Activated CD8-positive, alpha-beta memory T cell treated with anti-CD3 and anti-CD28 coated beads, Interleukin-2, amount 50 U/mL, for 1 hour (primary cell): ENCODE data around the gene SETBP1.

Source experiments
- DNase-seq: peaks from one replicate; pipeline ENCODE4 v3.0.0-alpha.2; 2020; ENCODE audit errors: extremely low read depth

SETBP1 gene

DNA sequence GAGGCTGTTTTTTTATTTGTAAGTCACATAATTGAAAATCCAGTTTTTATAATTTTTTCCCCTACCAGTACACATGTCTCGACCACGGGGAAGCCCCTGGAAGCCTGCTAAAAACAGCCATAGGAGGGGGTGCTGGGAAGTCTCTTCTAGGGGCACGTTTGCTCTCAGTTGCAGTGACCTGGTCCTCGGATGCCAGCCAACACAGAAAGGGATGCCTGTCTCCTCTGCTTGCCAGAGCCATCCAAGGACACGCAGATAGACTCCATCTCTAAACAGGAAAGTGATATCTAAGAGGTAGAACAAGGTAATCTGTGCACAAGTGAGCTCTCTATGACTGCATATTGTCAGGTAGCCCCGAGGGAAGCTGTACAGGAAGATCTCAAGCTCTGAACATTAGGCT lies 255.8 kb downstream of the SETBP1 start:
- no peak for DNase-seq

DNA sequence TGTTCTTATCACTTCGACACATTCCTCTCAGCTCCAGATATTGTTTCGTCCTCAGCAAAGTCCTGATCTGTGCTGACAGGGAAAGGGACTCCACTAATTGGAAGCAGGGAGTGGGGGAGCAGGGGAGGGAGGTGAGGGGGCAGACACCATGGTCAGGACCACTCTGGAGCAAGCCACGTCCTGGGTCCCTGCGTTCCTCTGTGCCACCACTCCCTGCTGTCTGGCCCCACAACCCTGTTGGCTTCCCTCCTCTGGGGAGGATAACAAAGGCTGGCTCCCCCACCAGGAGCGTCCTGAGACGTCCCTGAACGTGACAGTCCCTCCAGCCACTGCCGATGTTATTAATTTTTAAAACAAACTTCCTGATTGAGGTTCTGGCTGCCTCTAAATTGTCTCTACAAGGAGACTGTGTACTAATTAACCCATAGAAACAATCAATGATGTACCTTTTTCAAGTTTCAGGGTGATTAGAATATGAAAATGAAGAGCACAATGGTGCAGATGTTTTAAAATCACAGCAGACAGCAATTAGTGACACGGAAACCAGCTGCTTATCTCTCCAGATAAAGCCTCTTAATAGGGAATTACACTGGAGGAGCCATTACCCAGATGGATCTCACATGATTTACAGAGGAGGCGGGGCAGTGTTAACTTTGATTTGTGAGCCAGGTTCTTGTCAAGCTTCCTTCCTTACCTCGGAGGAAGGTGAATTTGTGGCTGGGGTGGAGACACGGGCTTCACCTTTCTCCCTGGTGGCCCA lies 257.5 kb downstream of the SETBP1 start:
- DNase-seq: no peak

DNA sequence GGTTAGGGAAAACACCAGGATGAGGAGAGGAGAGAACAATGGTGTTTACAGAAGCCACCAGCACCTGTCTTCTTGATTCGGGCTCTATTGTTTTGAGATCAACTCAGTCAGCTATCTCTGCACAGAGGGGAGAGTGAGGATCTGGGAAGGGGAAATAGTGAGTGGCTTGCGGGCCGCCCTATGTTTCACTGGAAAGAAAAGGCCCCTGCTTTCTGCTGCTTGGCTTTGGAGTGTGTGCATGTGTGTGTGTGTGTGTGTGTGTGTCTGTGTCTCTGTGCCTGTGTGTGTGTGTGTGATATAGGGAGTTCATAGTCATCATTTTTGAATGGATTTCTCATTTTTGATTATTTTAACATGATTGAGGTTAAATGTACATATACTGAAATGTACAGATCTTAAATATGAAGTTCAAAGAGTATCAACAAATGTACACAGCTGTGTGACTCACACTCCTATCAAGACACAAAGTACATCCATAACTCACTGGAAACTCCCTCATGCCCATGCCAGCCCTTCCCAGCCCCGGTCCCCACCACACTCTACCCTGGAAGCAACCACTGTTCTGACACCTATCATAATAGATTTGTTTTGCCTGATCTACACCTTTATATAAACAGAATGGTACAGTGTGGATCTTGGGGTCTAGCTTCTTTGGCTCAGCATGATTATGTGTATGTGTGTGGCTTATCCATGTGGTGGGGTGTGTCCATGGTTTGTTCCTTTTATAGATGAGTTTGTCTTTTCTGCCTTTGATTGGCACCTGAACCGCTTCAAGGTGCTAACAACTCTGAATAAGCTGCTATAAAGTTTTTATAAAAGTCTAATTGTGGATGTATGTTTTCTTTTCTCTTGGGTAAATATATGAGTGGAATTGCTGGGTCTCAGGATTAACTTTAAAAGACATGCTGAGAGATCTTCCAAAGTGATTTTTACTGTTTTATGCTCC lies 258.3 kb downstream of the SETBP1 start:
- DNase-seq: no peak

DNA sequence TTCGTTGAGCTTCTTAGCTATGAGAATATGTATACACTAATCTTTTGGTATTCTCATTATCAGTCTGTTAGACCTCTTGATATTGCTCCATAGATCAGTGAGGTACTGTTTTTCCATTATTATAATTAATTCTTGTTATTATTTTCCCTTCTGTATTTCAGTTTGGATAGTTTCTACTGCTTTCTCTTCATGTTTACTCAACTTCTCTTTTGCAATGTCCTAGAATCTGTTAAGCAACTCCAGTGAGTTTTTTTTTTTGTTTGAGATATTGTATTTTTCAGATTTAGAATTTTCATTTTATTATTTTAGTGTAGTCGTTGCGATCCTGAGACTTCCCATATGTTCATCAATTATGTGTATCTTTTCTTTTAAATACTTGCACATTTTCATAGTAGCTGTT lies 260.8 kb downstream of the SETBP1 start:
- no peak for DNase-seq

DNA sequence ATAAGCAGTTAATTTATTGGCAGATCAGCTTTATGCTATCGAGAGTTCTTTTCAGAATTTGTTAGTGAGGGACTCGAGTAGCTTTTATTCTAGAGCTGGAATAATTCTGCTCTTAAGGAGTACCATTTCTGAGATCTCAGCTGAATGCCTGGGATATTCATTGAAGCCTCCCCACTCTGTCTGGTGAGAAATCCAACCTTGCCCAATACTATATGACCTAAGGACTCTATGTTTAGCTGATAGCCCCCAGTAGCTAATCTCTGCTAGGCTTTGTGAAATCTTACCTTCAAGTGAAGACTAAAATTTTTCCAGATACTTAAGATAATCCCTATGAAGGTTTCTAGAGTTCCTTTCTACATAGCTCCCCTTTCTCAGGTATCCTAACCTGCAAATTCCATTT lies 261.4 kb downstream of the SETBP1 start:
- DNase-seq: no peak

DNA sequence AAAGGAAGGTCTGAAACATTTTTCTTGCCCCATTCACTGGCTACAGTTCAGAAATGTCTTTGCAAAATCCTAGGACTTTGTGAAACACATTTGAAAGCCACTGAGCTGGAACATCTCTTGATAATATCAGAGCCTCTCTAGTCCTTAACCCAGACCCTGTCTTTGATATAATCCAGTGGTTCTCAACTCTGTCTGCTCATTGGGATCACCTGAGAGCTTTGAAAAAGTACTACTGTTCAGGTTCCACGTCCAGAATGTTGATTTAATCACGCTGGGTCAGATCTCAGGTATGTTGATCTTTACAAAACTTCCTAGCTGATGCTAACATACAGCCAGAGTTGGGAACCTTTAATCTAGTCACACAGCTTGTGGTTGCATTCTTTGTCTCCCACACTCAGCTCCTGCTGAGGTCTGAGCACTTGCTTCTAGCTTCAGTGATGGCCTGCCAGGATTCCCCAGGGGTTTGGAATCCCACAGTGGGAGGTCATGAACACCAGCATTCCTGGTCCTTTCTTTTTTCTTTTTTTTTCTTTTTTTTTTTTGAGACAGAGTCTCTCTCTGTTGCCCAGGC lies 262.7 kb downstream of the SETBP1 start:
- no peak for DNase-seq

DNA sequence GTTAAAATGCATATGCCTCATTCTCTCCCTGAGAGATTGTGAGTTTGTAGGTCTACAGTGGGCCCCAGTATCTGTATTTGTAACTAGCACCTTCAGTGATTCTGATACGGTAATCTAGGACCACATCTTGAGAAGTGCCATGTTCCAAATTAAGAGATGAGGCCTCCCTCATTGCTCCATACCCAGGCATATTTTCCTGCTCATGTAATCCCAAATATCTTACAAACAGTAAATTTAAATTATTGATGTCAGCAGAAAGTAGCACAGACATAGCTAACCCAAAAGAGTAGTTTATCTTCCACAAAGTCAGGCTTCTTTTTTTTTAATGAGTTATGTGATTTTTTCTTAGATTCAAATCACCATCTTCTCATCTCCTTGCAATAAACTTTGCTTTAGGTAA lies 263.8 kb downstream of the SETBP1 start:
- DNase-seq: no peak

DNA sequence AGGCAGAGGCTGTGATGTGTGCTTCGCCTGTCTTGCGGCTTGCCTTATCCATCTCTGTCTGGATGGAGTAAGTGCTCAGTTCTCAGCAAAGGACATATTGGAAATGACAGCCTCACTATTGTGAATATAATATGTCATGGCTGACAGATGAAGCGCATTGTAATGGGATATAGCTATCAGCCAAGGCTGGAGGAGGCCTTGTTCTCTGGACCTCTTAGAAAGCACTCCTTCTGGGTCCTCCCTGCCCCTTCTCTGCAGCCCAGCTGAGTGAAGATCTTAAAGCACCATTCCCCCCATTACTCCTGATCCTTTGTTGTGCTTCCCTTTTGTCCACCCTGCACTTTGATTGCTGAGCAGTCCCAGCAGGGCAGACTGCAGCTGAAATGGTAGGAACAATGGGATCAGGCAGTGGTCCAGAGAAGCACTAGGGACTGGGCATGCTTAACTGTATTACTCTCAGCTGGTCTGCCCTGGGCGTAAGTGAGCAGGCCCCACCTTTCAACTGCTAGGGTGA lies 265.3 kb downstream of the SETBP1 start:
- DNase-seq: no peak

DNA sequence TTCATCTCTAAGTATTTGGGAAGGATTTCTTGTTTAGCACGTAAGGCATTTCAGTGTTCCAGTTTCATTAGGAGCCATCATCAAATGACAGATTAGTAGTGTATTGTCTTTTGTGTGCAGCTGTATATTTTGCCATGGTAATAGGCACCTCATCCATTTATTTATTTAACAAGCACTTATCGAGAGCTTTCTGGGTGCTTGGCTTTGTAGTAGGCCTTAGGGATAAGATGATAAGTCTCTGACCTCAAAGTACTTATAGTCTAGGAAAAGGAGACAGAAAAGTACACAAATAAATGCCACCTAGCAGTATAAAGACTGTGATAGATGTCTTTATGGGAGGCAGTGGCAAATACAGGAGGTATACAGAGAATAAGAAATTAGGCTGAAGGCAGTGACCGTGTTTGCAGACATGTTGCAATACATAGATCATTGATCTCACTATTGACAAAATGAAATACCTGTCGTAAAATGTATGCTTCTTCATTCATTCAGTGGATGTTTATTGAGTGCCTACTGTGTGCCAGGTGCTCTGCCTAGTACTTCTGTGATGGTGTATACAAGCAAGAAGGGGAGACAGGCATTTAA lies 265.9 kb downstream of the SETBP1 start:
- no peak for DNase-seq

DNA sequence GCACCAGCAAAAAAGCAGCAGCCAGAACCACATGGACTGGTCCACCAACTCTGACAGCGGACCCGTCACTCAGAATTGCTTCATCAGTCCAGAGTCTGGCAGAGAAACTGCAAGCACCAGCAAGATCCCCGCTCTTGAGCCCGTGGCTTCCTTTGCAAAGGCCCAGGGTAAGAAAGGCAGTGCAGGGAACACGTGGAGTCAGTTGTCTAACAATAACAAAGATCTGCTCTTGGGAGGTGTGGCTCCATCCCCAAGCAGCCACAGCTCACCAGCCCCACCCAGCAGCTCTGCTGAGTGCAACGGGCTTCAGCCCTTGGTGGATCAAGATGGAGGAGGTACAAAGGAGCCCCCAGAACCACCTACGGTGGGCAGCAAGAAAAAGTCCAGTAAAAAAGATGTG lies 269.3 kb downstream of the SETBP1 start:
- DNase-seq: no peak

DNA sequence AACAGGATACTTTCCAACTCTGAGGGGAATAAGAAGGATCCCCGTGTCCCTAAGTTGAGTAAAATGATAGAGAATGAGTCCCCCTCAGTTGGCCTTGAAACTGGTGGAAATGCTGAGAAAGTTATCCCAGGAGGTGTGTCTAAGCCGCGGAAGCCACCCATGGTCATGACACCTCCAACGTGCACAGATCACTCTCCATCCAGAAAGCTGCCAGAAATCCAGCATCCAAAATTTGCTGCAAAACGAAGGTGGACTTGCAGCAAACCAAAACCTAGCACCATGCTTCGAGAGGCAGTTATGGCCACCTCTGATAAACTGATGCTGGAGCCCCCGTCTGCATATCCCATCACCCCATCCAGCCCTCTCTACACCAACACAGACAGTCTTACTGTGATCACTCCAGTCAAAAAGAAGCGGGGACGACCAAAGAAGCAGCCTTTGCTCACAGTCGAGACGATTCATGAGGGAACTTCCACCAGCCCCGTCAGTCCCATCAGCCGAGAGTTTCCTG lies 270.1 kb downstream of the SETBP1 start:
- no peak for DNase-seq

DNA sequence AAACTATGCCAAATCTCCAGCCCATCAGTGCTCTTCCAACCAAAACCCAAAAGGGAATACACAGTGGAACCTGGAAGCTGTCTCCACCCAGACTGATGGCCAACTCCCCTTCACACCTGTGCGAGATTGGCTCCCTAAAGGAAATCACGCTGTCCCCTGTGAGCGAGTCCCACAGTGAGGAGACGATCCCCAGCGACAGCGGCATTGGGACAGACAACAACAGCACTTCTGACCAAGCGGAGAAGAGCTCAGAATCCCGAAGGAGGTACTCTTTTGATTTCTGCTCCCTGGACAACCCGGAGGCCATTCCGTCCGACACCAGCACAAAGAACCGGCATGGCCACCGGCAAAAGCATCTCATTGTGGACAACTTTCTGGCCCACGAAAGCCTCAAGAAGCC lies 271.1 kb downstream of the SETBP1 start:
- DNase-seq: no peak

DNA sequence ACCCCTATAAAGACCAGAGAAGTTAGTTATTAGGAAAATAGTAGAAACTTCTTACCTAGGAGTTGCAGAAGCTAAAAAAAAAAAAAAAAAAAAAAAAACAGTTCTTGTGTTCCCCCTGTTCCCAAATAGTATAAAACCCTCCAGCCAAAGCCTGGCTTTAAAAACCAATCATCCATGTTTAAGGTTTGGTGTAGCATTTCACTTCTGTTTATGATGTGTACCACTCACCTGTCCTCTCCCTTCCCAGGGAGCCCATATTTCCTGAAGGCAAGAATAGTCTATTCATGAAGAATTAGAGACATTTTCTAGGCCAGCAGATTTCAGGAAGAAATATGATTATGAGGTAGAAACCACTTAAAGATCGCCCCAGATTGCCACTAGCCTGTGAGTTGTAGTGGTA lies 273.6 kb downstream of the SETBP1 start:
- DNase-seq: no peak

DNA sequence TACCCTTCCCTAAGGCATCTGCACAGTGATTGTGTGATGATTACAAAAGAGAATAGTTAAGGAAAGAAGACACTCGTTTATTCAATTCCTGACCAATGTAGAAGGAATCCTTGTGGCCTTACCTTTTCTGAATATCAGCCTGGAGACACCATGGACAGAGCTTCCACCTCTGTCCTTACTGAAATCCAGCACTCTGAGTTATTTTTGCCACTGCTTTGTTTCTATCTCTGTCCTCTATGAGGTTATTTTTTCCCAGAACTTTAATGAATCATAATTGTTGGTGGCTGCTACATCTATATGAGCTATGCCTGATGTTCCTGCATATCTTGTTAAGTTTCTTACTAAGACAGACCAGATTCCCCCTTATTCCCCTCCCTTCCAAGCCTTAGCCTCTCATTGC lies 275.1 kb downstream of the SETBP1 start:
- no peak for DNase-seq

DNA sequence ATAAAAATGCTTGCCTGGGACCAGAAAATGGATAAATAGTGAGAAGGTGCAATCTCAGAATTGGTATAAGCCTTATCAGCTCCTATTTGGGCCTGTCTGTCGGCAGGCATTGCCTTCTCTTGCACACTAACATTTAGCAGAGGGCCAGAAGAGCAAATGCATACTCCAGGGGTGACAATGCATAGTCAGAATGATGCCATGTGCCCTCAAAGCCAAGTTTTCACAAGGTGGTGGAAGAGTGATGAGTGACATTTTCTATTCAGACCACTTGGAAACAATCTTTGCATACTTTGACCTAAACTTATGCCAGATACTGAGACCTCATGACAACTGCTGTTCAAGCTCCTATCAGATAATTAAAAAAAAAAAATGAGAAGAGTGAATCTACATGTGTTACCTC lies 276.3 kb downstream of the SETBP1 start:
- no peak for DNase-seq

DNA sequence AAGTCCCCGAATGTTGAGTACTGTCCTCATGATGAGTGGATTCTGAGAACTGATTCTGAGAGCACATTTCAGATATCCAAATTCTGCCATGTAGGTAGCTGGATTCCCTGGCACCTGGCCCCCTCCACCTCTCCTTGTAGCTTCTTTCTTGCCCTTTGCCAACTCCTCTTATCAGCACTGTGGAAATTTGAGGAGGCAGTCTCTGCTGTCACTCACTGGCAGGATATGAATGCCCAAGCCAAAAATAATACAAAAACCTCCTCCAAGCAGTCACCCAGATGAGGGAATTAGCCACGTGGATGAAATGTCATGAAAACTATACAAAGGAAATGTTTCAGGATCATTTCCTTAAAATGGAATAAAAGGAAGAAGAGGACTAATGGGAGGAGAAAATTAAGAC lies 276.8 kb downstream of the SETBP1 start:
- DNase-seq: no peak

DNA sequence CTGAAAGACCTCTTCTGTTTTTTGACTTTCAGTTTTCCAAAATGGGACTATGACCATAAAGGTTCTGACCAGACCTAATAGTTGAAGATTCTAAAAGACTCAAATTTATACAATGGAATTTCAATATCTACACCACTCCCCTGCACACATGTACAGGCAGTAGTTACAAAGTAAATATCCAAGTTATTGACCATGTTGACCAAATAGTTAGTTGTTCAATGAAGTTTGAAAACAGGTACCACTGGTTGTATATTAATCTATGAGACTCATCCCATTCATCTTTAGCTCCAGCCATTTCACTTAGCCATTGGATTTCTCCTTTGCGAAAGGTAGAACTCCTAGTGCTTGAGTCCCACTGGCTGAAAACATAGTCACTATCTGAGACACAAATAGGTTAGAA lies 277.4 kb downstream of the SETBP1 start:
- DNase-seq: no peak

DNA sequence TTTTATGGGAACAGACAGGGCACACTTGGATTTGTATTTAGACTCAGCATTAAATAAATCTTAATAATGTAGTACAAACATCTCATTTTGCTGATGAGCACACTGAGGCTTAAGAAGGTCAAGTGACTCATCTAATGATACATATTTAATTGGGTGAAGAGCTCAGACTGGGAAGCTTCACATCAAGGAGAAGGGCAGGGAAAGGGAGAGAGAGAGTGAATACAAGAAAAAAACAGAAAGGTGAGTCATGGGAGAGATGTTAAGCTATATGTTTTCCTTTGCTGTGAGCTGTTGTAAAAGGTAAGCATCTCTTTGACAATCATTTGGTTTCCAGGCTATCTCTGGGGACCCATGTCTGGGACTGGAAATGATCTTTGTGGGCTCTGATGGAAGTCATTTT lies 277.8 kb downstream of the SETBP1 start:
- DNase-seq: no peak

DNA sequence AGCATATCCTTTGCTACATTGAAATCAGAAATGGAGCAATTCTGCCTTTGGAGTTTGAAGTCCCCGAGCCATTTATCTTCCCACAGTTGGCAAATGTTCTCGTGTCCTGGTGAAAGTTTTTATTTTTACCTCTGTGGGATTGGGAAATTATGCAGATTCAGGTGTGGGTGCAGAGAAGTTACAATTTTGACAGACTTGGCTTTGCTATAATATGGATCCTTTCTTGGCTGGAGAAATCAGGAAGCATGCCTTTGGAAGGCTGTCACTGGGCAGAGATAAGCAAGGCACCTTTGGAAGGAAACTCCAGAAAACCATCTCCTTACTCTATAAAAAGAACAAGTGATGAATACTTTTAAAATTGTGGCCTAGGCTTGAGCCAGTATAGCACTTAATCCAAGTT lies 278.3 kb downstream of the SETBP1 start:
- no peak for DNase-seq

DNA sequence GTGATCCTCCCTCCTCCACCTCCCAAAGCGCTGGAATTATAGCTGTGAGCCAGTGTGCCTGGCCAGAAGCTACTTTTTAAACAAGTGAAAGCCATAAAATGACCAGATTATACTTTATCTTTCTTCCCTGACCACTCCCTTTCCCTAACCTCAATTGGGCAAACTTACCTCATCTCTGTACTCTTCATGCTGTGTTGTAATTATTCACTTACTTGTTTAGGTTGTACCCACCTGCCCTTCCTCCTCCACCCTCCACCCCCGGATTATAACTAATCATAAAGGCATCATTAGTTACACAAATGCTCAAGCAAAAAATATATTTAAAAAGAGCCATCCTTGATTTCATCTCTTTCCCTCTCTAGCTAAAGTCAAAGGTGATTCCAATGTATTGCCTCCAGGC lies 279.9 kb downstream of the SETBP1 start:
- DNase-seq: no peak

DNA sequence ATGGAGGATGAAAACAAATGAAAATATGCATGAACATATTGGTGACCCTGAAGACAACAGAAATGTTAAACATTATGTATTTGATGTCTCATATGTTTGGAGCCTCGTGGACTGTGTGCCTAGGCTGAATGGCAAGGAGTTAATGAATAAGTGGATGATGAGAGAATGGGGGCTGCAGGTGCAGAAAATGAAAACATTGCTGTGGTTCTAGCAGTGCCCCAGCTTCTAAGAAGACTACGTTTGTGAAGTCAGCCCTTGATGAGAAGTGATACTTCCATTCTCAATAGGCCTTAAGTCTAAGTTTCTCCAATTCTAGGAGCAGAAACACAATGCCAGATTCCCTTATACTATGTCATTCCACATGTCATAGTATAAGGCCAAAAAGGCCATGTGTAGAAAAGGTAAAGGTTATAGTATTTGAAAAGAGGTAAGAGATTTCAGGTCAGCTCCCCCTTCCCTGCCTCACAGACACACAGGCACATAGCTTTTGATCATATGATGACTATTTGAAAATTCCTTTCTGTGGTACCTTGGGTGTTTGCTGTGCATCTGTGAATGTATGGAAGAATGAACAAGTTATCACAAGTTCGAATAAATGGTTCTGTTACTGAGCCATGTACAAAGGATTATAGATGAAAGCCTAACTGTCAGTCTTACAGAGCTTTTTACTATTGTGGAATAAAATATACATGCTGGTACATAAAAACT lies 280.8 kb downstream of the SETBP1 start:
- no peak for DNase-seq
